Stimulated activated CD4-positive, alpha-beta T cell treated with anti-CD3 and anti-CD28 coated beads, TNF-alpha, amount 100 ng/mL, for 48 hours (primary cell): ENCODE measurements around the gene LETM1.
A peak's percentile ranks its signal among the peaks of the same experiment; 100 is the strongest.

Source experiments
- DNase-seq, 3 donors: peaks; one replicate each; pipeline ENCODE4 v3.0.0-alpha.2; 2020; ENCODE audit warnings: low read depth in 3 of 3

LETM1 gene

GRCh38 chr4:1778642-1779392, 77.1 kb downstream of the LETM1 start:
- DNase-seq = no peak

GRCh38 chr4:1777822-1778641, 77.9 kb downstream of the LETM1 start:
- DNase-seq = no peak

- DNase-seq = no peak
Measured at GRCh38 chr4:1776521-1777161, 79.3 kb downstream of the LETM1 start.

- DNase-seq = no peak
Measured at GRCh38 chr4:1775731-1776500, 80.0 kb downstream of the LETM1 start.

GRCh38 chr4:1773754-1774153, 82.2 kb downstream of the LETM1 start:
- DNase-seq = no peak

GRCh38 chr4:1772853-1773538, 83.0 kb downstream of the LETM1 start:
- no peak for DNase-seq

GRCh38 chr4:1771555-1772305, 84.2 kb downstream of the LETM1 start:
- no peak for DNase-seq

- DNase-seq = no peak
Measured at GRCh38 chr4:1770791-1771231, 85.1 kb downstream of the LETM1 start.

GRCh38 chr4:1770245-1770644, 85.7 kb downstream of the LETM1 start:
- no peak for DNase-seq

- DNase-seq = no peak
Measured at GRCh38 chr4:1769692-1770091, 86.3 kb downstream of the LETM1 start.

GRCh38 chr4:1768367-1769034, 87.5 kb downstream of the LETM1 start:
- no peak for DNase-seq

GRCh38 chr4:1767770-1768366, 88.1 kb downstream of the LETM1 start:
- DNase-seq = peak in 2 of 3 donors; percentile 18 to 41

- DNase-seq = no peak
Measured at GRCh38 chr4:1767061-1767769, 88.7 kb downstream of the LETM1 start.

- DNase-seq = no peak
Measured at GRCh38 chr4:1766106-1767060, 89.6 kb downstream of the LETM1 start.

- no peak for DNase-seq
Measured at GRCh38 chr4:1765409-1766072, 90.4 kb downstream of the LETM1 start.

- DNase-seq = no peak
Measured at GRCh38 chr4:1764670-1765069, 91.3 kb downstream of the LETM1 start.

- no peak for DNase-seq
Measured at GRCh38 chr4:1763550-1764080, 92.3 kb downstream of the LETM1 start.
